Measurements from ENCODE around the gene FRY.

GRCh38 chr13:32147976-32148375 lies 116.4 kb downstream of the FRY start:
- TF ChIP-seq POLR2A (IDR thresholded peaks at IDR 0.05) (no peak), POLR2AphosphoS5 (IDR thresholded peaks at IDR 0.05) (no peak)
- TF ChIP-seq, protein P1, sequence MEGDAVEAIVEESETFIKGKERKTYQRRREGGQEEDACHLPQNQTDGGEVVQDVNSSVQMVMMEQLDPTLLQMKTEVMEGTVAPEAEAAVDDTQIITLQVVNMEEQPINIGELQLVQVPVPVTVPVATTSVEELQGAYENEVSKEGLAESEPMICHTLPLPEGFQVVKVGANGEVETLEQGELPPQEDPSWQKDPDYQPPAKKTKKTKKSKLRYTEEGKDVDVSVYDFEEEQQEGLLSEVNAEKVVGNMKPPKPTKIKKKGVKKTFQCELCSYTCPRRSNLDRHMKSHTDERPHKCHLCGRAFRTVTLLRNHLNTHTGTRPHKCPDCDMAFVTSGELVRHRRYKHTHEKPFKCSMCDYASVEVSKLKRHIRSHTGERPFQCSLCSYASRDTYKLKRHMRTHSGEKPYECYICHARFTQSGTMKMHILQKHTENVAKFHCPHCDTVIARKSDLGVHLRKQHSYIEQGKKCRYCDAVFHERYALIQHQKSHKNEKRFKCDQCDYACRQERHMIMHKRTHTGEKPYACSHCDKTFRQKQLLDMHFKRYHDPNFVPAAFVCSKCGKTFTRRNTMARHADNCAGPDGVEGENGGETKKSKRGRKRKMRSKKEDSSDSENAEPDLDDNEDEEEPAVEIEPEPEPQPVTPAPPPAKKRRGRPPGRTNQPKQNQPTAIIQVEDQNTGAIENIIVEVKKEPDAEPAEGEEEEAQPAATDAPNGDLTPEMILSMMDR (IDR thresholded peaks at IDR 0.05), result no peak
